Pancreas (tissue), 10 donors: ENCODE results near the gene DHRS13. TPM values are rescaled to one million over a fixed set of nuclear protein-coding genes. Genes with fewer than 3 reads are reported as not detected.
A peak's percentile ranks its signal among the peaks of the same experiment; 100 is the strongest.

ENCODE experiments used
- ATAC-seq, 4 donors: fragments of 200-7000 bp; cut with Tn5 transposase; one replicate each; pipeline versions ENCODE4 v1.8.0 to v1.9.1; 2020; ENCODE audit warnings: mild to moderate bottlenecking in 4 of 4, moderate library complexity in 4 of 4
- DNase-seq, 6 donors: peaks; one replicate each; pipeline ENCODE4 v3.0.0-alpha.2; 2020
- FAIRE-seq: peaks from 2 replicates; lab custom pipeline; 2012; peaks lifted over from hg19 to GRCh38; lab: Jason Lieb, UNC
- H3K27ac ChIP-seq, 4 donors: fragments of 200-600 bp; sonication (generic); 1 replicate in 3 of 4; 2 replicates in 1 of 4; pipeline versions ENCODE4 v1.5.0 to v1.8.0; 2020
- H3K27me3 ChIP-seq, 4 donors: fragments of 200-600 bp; one replicate each; pipeline ENCODE4 v1.8.0; 2021
- H3K36me3 ChIP-seq, 3 donors: fragments of 200-600 bp; sonication (generic) in 1 of 3; one replicate each; pipeline versions ENCODE4 v1.5.0 to v1.8.0; 2020 to 2021
- H3K4me1 ChIP-seq, 3 donors: fragments of 200-600 bp; one replicate each; pipeline ENCODE4 v1.8.0; 2021
- H3K4me3 ChIP-seq, 4 donors: fragments of 200-600 bp; sonication (generic) in 2 of 4; one replicate each; pipeline versions ENCODE4 v1.5.0 to v1.8.0; 2020 to 2021
- H3K9me3 ChIP-seq, 4 donors: fragments of 200-600 bp; one replicate each; pipeline ENCODE4 v1.8.0; 2021
- WGBS, 2 donors: extraction: QIAGEN DNeasy Blood & Tissue Kit; methylation state at CpG; one replicate each; pipeline ENCODE4 v1.1.7; 2013; 5-methylcytosine and 5-hydroxymethylcytosine counted together
- intact Hi-C, 3 donors: fragments of 100-400 bp; cut with DNase I; formaldehyde crosslinking; loops; one replicate each; pipeline versions ENCODE4 v1.11.1 to v1.14.2; 2022
- polyA plus RNA-seq, 2 donors: library from polyadenylated mRNA; stranded (reverse); fragments of 200-250 nt; gene quantifications; one replicate each; pipeline ENCODE4 v1.2.3, GENCODE V29; 2013
- total RNA-seq, 6 donors: library from RNA; stranded (reverse); fragmentation: NEBNext Ultra II Directional in 4 of 6; extraction: Animal tissue kit (Norgen Biotek cat#: 25700) in 4 of 6; gene quantifications; one replicate each; pipeline versions ENCODE4 v1.2.1 to v1.2.4, GENCODE V29; 2021 to 2023
- TF ChIP-seq, protein P1 (sequence below), 4 donors: fragments of 200-600 bp; sonication (generic) in 3 of 4; IDR thresholded peaks; one replicate each; pipeline versions ENCODE4 v1.5.0 to v1.8.0; 2021; ENCODE audit warnings: antibody characterized with exemption in 4 of 4
- donor health status: healthy with polysubstance abuse.
- donor health status: DM: no; HTN: no; CAD: no; lungs with moderate emphysema.
- donor health status: DM: no; HTN: no; CAD: no.
- donor health status: control.
- donor health status: control.
- donor health status: Bipolar disorder and iron deficiency.
- donor health status: DM: yes; HTN: yes; CAD: no.
- donor health status: DM: no; HTN: no; CAD: no.
- donor health status: DM: no; HTN: no; CAD: no.
- donor health status: DM: yes; HTN: yes; CAD: no.

The DHRS13 gene
- total and polyA plus RNA-seq, 8 donors = 2.6 to 9.8 (median 5.5) TPM

DNA sequence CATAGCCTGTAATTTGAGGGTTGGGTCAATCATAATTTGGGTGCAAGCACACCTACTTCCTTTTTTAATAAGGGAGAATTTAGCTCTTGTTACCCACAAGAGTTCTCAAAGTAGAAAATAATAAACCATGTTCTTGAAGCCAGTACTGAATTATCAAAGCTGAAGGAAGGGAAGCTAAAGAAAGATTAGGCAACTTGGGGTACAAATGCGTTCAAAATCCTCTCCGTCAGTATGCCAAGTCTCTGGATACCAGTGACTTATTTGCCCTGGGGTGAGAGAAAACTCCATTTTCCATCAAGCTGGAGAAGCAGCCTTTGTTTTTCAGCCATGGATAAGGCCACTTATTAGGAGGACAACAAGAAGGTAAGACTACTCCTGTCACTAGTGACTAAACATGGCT lies 23.5 kb upstream of the DHRS13 start:
- no peak for FAIRE-seq
- Histone ChIP-seq H3K36me3 (peaks cover 0 to 40% (median 3%) of the 10 kb centered on the region in 3 donors), H3K4me3 (no peak overlapping the region), H3K27me3 (no peaks in the 10 kb centered on the region), H3K27ac (peak overlapping the region in 2 of 4 donors; percentile 43 to 46), H3K4me1 (peaks cover 0 to 10% (median 0%) of the 10 kb centered on the region in 3 donors), H3K9me3 (no peaks in the 10 kb centered on the region)
- TF ChIP-seq, protein P1, sequence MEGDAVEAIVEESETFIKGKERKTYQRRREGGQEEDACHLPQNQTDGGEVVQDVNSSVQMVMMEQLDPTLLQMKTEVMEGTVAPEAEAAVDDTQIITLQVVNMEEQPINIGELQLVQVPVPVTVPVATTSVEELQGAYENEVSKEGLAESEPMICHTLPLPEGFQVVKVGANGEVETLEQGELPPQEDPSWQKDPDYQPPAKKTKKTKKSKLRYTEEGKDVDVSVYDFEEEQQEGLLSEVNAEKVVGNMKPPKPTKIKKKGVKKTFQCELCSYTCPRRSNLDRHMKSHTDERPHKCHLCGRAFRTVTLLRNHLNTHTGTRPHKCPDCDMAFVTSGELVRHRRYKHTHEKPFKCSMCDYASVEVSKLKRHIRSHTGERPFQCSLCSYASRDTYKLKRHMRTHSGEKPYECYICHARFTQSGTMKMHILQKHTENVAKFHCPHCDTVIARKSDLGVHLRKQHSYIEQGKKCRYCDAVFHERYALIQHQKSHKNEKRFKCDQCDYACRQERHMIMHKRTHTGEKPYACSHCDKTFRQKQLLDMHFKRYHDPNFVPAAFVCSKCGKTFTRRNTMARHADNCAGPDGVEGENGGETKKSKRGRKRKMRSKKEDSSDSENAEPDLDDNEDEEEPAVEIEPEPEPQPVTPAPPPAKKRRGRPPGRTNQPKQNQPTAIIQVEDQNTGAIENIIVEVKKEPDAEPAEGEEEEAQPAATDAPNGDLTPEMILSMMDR (IDR thresholded peaks at IDR 0.05) = no peak
- intact Hi-C loops = no loop called here
- no peak for DNase-seq
- no peak for ATAC-seq
- whole genome bisulfite sequencing, 2 donors = 85 to 89% methylated on average over 2 of the region's 2 CpGs

DNA sequence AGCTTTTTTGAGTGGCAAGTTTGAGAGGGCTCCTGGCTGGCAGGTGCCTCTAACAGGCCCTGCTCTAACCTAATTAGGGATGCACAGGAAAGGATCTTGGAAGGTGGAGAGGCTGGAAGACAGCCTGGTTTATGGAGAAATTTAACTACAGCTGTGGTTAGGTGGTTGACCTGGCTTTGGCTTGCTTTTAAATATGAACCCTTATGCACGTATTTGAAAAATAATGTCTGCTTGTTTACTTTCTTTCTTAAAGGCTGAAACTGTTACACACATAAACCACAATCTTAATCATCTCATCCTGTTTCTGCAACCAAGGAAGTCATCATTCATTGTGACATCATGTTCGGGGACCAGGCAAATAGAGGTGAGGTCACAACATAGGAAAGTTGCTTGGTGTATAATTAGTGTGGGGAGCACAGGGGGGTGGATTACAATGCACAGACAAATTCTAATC lies 23.1 kb upstream of the DHRS13 start:
- DNase-seq = no peak
- peaks cover 0 to 10% (median 0%) of the 10 kb centered on the region in 3 donors for H3K4me1 ChIP-seq
- peak overlapping the region in 2 of 4 donors; percentile 45 to 61 for H3K27ac ChIP-seq
- TF ChIP-seq, protein P1 (IDR thresholded peaks at IDR 0.05) = no peak
- 40 to 43% methylated on average over 2 of the region's 2 CpGs for WGBS, 2 donors
- no peak for FAIRE-seq
- no peaks in the 10 kb centered on the region for H3K9me3 ChIP-seq
- ATAC-seq = peak in 3 of 4 donors; percentile 44 to 75 (median 60)
- no peak overlapping the region for H3K4me3 ChIP-seq
- peaks cover 4 to 44% (median 7%) of the 10 kb centered on the region in 3 donors for H3K36me3 ChIP-seq
- no peaks in the 10 kb centered on the region for H3K27me3 ChIP-seq
- intact Hi-C loops = no loop called here

DNA sequence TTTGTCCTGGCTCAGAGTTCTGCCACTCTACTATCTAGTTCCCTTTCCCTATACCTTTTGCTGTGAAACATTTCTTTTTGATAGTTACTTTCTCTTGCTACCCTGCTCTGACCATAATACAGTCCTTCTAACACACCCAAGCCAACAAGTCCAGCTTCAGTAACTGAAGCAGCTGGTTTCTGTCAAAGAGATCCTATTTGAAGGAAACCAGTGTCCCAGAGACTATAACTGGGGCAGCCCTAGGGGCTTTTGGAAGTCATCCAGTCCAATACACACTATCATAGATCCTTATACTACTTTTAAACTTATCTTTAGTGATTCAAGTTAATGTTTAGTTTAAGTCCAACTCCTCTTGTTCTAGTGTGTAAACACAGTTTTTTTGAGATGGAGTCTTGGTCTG lies 17.3 kb upstream of the DHRS13 start:
- intact Hi-C loops = no loop called here
- H3K27ac ChIP-seq = no peak overlapping the region
- FAIRE-seq (no peak), ATAC-seq (no peak), DNase-seq (no peak)
- H3K9me3 ChIP-seq = no peaks in the 10 kb centered on the region
- H3K4me3 ChIP-seq = no peak overlapping the region
- no peaks in the 10 kb centered on the region for H3K27me3 ChIP-seq
- H3K36me3 ChIP-seq = peaks cover 8 to 94% (median 52%) of the 10 kb centered on the region in 3 donors
- TF ChIP-seq, protein P1 (IDR thresholded peaks at IDR 0.05) = no peak
- no peaks in the 10 kb centered on the region for H3K4me1 ChIP-seq

DNA sequence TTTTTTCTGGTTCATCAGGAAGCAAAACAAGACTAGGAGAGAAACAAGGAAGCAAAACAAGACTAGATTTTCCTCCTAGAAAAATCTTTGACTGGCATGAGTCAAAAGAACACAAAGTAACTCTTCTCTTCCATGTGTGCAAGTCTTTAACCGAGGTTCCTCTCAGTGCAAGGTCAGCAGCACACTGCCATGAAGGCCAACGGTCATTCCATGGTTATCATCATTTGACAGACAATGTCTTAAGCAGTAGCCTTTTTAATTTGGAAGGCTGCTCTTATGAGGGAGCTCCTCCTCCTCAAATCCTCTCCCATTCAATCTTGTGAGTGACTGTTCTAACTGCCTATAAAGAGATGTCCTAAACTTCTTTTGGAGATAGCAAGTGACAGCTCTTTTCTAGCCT lies 15.4 kb upstream of the DHRS13 start:
- no peaks in the 10 kb centered on the region for H3K9me3 ChIP-seq
- H3K4me3 ChIP-seq = no peak overlapping the region
- no peaks in the 10 kb centered on the region for H3K4me1 ChIP-seq
- WGBS, 2 donors = 50 to 62% methylated on average over 2 of the region's 2 CpGs
- peaks cover 8 to 96% (median 66%) of the 10 kb centered on the region in 3 donors for H3K36me3 ChIP-seq
- intact Hi-C loops = loop anchor here in 1 of 3 donors (10.0 kb wide), 1 partner anchor 253 kb away; the partner anchor contains the start of genes SDF2 and SUPT6H
- ATAC-seq = no peak
- no peaks in the 10 kb centered on the region for H3K27me3 ChIP-seq
- TF ChIP-seq, protein P1 (IDR thresholded peaks at IDR 0.05) = no peak
- no peak overlapping the region for H3K27ac ChIP-seq
- FAIRE-seq = no peak
- no peak for DNase-seq

DNA sequence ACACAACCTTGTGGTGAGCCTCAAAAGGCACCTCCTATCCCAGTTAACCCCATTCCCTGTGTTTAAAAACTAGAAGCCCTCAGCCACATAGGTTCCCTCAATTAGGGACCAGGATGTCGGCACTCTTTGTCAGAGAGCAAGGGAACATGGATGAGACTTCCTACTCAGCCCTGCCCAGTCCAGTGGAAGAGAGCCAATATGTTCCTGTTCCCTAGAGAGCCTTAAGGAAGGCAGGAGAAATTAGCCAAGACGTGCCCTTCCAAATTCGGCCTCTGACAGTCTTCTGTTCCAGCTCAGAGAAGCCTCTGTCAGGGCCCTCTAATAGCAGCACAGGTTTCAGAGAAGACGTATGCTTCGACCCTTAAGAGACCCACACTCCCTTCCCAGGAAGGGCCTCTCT lies 14.6 kb upstream of the DHRS13 start:
- H3K4me1 ChIP-seq = peaks cover 0 to 1% (median 0%) of the 10 kb centered on the region in 3 donors
- H3K27ac ChIP-seq = no peak overlapping the region
- no peak for ATAC-seq
- no peaks in the 10 kb centered on the region for H3K9me3 ChIP-seq
- WGBS, 2 donors = 79 to 89% methylated on average over 5 of the region's 5 CpGs
- TF ChIP-seq, protein P1 (IDR thresholded peaks at IDR 0.05) = no peak
- H3K27me3 ChIP-seq = no peaks in the 10 kb centered on the region
- H3K4me3 ChIP-seq = no peak overlapping the region
- FAIRE-seq = no peak
- intact Hi-C loops = loop anchor here in 1 of 3 donors (10.0 kb wide), 1 partner anchor 253 kb away; the partner anchor contains the start of genes SDF2 and SUPT6H
- H3K36me3 ChIP-seq = peaks cover 8 to 98% (median 72%) of the 10 kb centered on the region in 3 donors
- DNase-seq = no peak
